SIG-M5 treated with dmso at 0.1 percent for 504 hours (cell line): ENCODE data around the gene MRPS35.

Experiments
- DNase-seq: peaks from one replicate; lab custom pipeline; 2025; ENCODE audit not compliant: unreplicated experiment; lab: John Stamatoyannopoulos, UW

Gene MRPS35

DNA sequence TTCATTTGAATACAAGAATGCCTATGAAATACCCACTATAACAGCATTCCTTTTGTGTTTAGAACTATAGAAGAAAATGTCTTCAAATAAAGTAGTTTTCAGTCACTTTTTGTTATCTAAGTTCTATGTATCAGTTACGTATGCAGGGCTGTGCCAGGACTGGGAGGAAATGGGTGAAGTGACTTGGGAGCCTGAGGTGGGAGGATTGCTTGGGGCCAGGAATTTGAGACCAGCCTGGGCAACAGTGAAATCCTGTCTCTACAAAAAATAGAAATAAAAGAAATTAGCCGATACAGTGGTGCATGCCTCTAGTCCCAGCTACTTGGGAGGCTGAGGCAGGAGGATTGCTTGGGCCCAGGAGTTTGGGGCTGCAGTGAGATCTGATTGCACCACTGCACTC, 92.3 kb downstream of the MRPS35 start:
- no peak for DNase-seq

- no peak for DNase-seq
Observed at GRCh38 chr12:27805238-27805637, 94.6 kb downstream of the MRPS35 start.
